ENCODE results near the gene PIK3CD. TPM values are rescaled to one million over a fixed set of nuclear protein-coding genes. Genes with fewer than 3 reads are reported as not detected.

PIK3CD gene
- total and polyA plus RNA-seq, 2 of the 4 experiments (the other 2 are of a cell fraction), result 5.0 to 12.1 TPM

GRCh38 chr1:9759939-9760338 lies 108.4 kb downstream of the PIK3CD start:
- H3K36me3 ChIP-seq (ENCODE audit: control insufficient read depth, insufficient read depth, low read length), result peaks cover 6% of the 10 kb centered on the region; the same call in 1 of the 2 replicates
- H2AFZ ChIP-seq (replicated peaks; ENCODE audit: low read length, poor library complexity), result no peak overlapping the region
- POLR2A ChIA-PET (ENCODE audit: unreplicated experiment), result no interaction called here
- peaks cover 41 to 67% of the 10 kb centered on the region in 2 experiments for H3K79me1 ChIP-seq (ENCODE audit: low read depth in 1 of 2, low read length in 2 of 2)
- H3K4me2 ChIP-seq (ENCODE audit: low read depth, low read length), result no peak overlapping the region; the same call in 1 of the 2 replicates
- in situ Hi-C loops (cut with MboI; ENCODE audit: low sequenced_read_pairs) (no loop called here), intact Hi-C loops (cut with micrococcal nuclease) (no loop called here), dilution Hi-C loops (cut with HindIII; ENCODE audit: low sequenced_read_pairs, unreplicated experiment) (no loop called here)
- no peaks in the 10 kb centered on the region for H3K9me3 ChIP-seq (ENCODE audit: control insufficient read depth, insufficient read depth, low read length)
- no peak overlapping the region for H4K5ac ChIP-seq (ENCODE audit: low read depth, low read length)
- H3K18ac ChIP-seq (ENCODE audit: low read depth, low read length), result peak overlapping the region; percentile 23; the same call in 1 of the 2 replicates
- no peak overlapping the region for H2BK5ac ChIP-seq (ENCODE audit: low read depth, low read length, poor library complexity, severe bottlenecking)
- H4K8ac ChIP-seq (ENCODE audit: low read depth in 2 of 2, low read length in 2 of 2), result no peak overlapping the region
- peaks cover 62% of the 10 kb centered on the region for H4K20me1 ChIP-seq (ENCODE audit: insufficient read depth, low read length)
- H3K27ac ChIP-seq (ENCODE audit: insufficient read depth, low read length), result no peak overlapping the region
- H3K4me1 ChIP-seq (ENCODE audit: control insufficient read depth, insufficient read depth, low read length), result peaks cover 4% of the 10 kb centered on the region
- peaks cover 20% of the 10 kb centered on the region for H3K9me1 ChIP-seq (ENCODE audit: insufficient read depth, low read length)
- no peak overlapping the region for H3K4ac ChIP-seq (ENCODE audit: low read depth, low read length)
- TF ChIP-seq NFE2L2 (IDR thresholded peaks at IDR 0.05; ENCODE audit: low read depth, low read length) (no peak), SMC3 (IDR thresholded peaks at IDR 0.05; ENCODE audit: low read depth, low read length) (no peak), MAZ (IDR thresholded peaks at IDR 0.05; ENCODE audit: borderline replicate concordance, low read depth, low read length) (no peak), USF2 (IDR thresholded peaks at IDR 0.05; ENCODE audit: low read depth, low read length) (no peak), BHLHE40 (IDR thresholded peaks at IDR 0.05; ENCODE audit: low read depth, low read length) (no peak), RAD21 (IDR thresholded peaks at IDR 0.05; ENCODE audit: low read length) (no peak), FOS (IDR thresholded peaks at IDR 0.05; ENCODE audit: low read depth, low read length) (no peak), CHD1 (IDR thresholded peaks at IDR 0.05; ENCODE audit: low read depth, low read length) (no peak), MXI1 (IDR thresholded peaks at IDR 0.05; ENCODE audit: borderline replicate concordance, low read depth, low read length) (no peak), POLR2A (IDR thresholded peaks at IDR 0.05; ENCODE audit: low read depth, low read length) (no peak), CEBPB (IDR thresholded peaks at IDR 0.05; ENCODE audit: low read depth, low read length) (no peak), RFX5 (IDR thresholded peaks at IDR 0.05; ENCODE audit: low read depth, low read length) (no peak)
- no peaks in the 10 kb centered on the region for H3K27me3 ChIP-seq (ENCODE audit: control insufficient read depth, insufficient read depth, low read length)
- no peak overlapping the region for H2BK20ac ChIP-seq (ENCODE audit: low read depth, low read length)
- no peak for DNase-seq
- H3K23ac ChIP-seq (ENCODE audit: low read depth, low read length), result no peak overlapping the region
- CTCF ChIA-PET, result interaction anchor here (0.6 kb wide), 1 partner anchor 399 kb away, joined by 3 read pairs; no protein-coding TSS in a partner anchor
- H2AK9ac ChIP-seq (replicated peaks; ENCODE audit: low read depth, low read length, poor library complexity), result no peak overlapping the region
- ATAC-seq (ENCODE audit: low read depth), result no peak
- H3K4me3 ChIP-seq (ENCODE audit: insufficient read depth, low read depth, low read length), result no peak overlapping the region
- BruUV-seq (replicated peaks), result no TSS peak
- H2BK120ac ChIP-seq (ENCODE audit: low read depth, low read length), result no peak overlapping the region
- H3K14ac ChIP-seq (replicated peaks; ENCODE audit: low read depth, low read length), result no peak overlapping the region
- H2AK5ac ChIP-seq (ENCODE audit: low read depth, low read length), result peak overlapping the region; percentile 59; the same call in 1 of the 2 replicates
- no peak overlapping the region for H2BK15ac ChIP-seq (ENCODE audit: low read depth, low read length)
- H4K91ac ChIP-seq (ENCODE audit: insufficient read depth, low read depth, low read length), result no peak overlapping the region
- H3K9ac ChIP-seq (ENCODE audit: low read depth, low read length), result no peak overlapping the region
- H3K56ac ChIP-seq (ENCODE audit: extremely low read depth, insufficient read depth, low read length), result no peak overlapping the region
- 100% methylated on average over 1 of the region's 2 CpGs; no CpG with 5 or more reads in 1 of the 2 experiments for WGBS, 2 experiments (ENCODE audit: extremely low coverage in 2 of 2, insufficient read length in 1 of 2)

All from IMR-90 (cell line).